ENCODE measurements around the gene ATXN1.

Gene ATXN1

GRCh38 chr6:16355699-16356446 is 405.4 kb downstream of the ATXN1 start:
- DNase-seq (ENCODE audit: low read depth in 1 of 2, low spot score in 1 of 2): no peak
- no peak for TF ChIP-seq GABPA (IDR thresholded peaks at IDR 0.05; ENCODE audit: low read depth)
- no peak for TF ChIP-seq REST (IDR thresholded peaks at IDR 0.05; ENCODE audit: insufficient replicate concordance, low read depth)
- TF ChIP-seq SPI1 (IDR thresholded peaks at IDR 0.05; ENCODE audit: borderline replicate concordance, low read depth): no peak
- TF ChIP-seq CTCF (IDR thresholded peaks at IDR 0.05; ENCODE audit: insufficient read depth, low read length): no peak
- no peak for TF ChIP-seq POLR2AphosphoS5 (IDR thresholded peaks at IDR 0.05; ENCODE audit: low read depth)
- Histone ChIP-seq H3K4me3 (replicated peaks; ENCODE audit: insufficient read depth, low read length) (no peak overlapping the region), H3K27ac (replicated peaks) (no peak overlapping the region), H3K27me3 (ENCODE audit: insufficient read depth, poor library complexity, severe bottlenecking) (no peaks in the 10 kb centered on the region)

- DNase-seq (ENCODE audit: low read depth in 1 of 2, low spot score in 1 of 2): no peak
- H3K27ac ChIP-seq (replicated peaks): no peak overlapping the region
- no peak overlapping the region for H3K4me3 ChIP-seq (replicated peaks; ENCODE audit: insufficient read depth, low read length)
- H3K27me3 ChIP-seq (ENCODE audit: insufficient read depth, poor library complexity, severe bottlenecking): no peaks in the 10 kb centered on the region
- TF ChIP-seq REST (IDR thresholded peaks at IDR 0.05; ENCODE audit: insufficient replicate concordance, low read depth): no peak
- no peak for TF ChIP-seq POLR2AphosphoS5 (IDR thresholded peaks at IDR 0.05; ENCODE audit: low read depth)
- no peak for TF ChIP-seq SPI1 (IDR thresholded peaks at IDR 0.05; ENCODE audit: borderline replicate concordance, low read depth)
- TF ChIP-seq CTCF (IDR thresholded peaks at IDR 0.05; ENCODE audit: insufficient read depth, low read length): no peak
- TF ChIP-seq GABPA (IDR thresholded peaks at IDR 0.05; ENCODE audit: low read depth): no peak
Measured at GRCh38 chr6:16355238-16355637, 406.0 kb downstream of the ATXN1 start.

GRCh38 chr6:16354692-16355091 is 406.6 kb downstream of the ATXN1 start:
- no peak for TF ChIP-seq SPI1 (IDR thresholded peaks at IDR 0.05; ENCODE audit: borderline replicate concordance, low read depth)
- TF ChIP-seq REST (IDR thresholded peaks at IDR 0.05; ENCODE audit: insufficient replicate concordance, low read depth): no peak
- no peak for TF ChIP-seq GABPA (IDR thresholded peaks at IDR 0.05; ENCODE audit: low read depth)
- no peak for TF ChIP-seq CTCF (IDR thresholded peaks at IDR 0.05; ENCODE audit: insufficient read depth, low read length)
- no peak for TF ChIP-seq POLR2AphosphoS5 (IDR thresholded peaks at IDR 0.05; ENCODE audit: low read depth)
- Histone ChIP-seq H3K27me3 (ENCODE audit: insufficient read depth, poor library complexity, severe bottlenecking) (no peaks in the 10 kb centered on the region), H3K27ac (replicated peaks) (no peak overlapping the region), H3K4me3 (replicated peaks; ENCODE audit: insufficient read depth, low read length) (no peak overlapping the region)
- no peak for DNase-seq (ENCODE audit: low read depth in 1 of 2, low spot score in 1 of 2)

Data from HL-60 (cell line).